H1 (cell line): Measurements from ENCODE around the gene BPHL. TPM values are rescaled to one million over a fixed set of nuclear protein-coding genes. Genes with fewer than 3 reads are reported as not detected.

ENCODE experiments used
- CHD7 ChIP-seq: fragments of 300-600 bp; sonication (generic); IDR thresholded peaks from 2 replicates; pipeline ENCODE4 v1.7.1; 2012; ENCODE audit warnings: low read length, moderate library complexity, mild to moderate bottlenecking, inconsistent platforms; ENCODE audit not compliant: insufficient replicate concordance
- EGR1 ChIP-seq: IDR thresholded peaks from 2 replicates; pipeline ENCODE4 v1.6.1; 2011; ENCODE audit warnings: low read depth, low read length, borderline replicate concordance
- GABPA ChIP-seq: IDR thresholded peaks from 2 replicates; pipeline ENCODE4 v1.6.1; 2011; ENCODE audit warnings: mild to moderate bottlenecking, low read length, moderate library complexity, borderline replicate concordance; ENCODE audit not compliant: insufficient read depth
- JUND ChIP-seq: IDR thresholded peaks from 2 replicates; pipeline ENCODE4 v1.6.1; 2011; ENCODE audit warnings: mild to moderate bottlenecking, improper control_type of control experiment, low read length
- KDM5A ChIP-seq: fragments of 200-600 bp; IDR thresholded peaks from 2 replicates; pipeline ENCODE4 v1.7.1; 2012; ENCODE audit warnings: mild to moderate bottlenecking, low read length, inconsistent platforms, mixed read lengths
- POLR2A ChIP-seq, 2 experiments: IDR thresholded peaks; 1 replicate in 1 of 2; 2 replicates in 1 of 2; pipeline ENCODE4 v1.6.1; 2011; ENCODE audit warnings: low read depth in 2 of 2, low read length in 2 of 2, mild to moderate bottlenecking in 2 of 2; ENCODE audit errors: control extremely low read depth in 1 of 2
- RAD21 ChIP-seq, 2 experiments: IDR thresholded peaks in 1 of 2; conservative IDR thresholded peaks in 1 of 2; 2 replicates each; pipeline ENCODE4 v1.6.1; 2011; ENCODE audit warnings: low read depth in 2 of 2, low read length in 2 of 2, improper control_type of control experiment in 1 of 2, inconsistent platforms in 1 of 2, mild to moderate bottlenecking in 1 of 2, moderate library complexity in 1 of 2
- SIN3A ChIP-seq, 2 experiments: IDR thresholded peaks in 1 of 2; conservative IDR thresholded peaks in 1 of 2; 2 replicates each; pipeline ENCODE4 v1.6.1; 2011 to 2012; ENCODE audit warnings: low read length in 2 of 2, improper control_type of control experiment in 1 of 2, low read depth in 1 of 2, mild to moderate bottlenecking in 1 of 2
- SIX5 ChIP-seq: IDR thresholded peaks from 2 replicates; pipeline ENCODE4 v1.6.1; 2011; ENCODE audit warnings: mild to moderate bottlenecking, low read depth, low read length
- USF2 ChIP-seq: IDR thresholded peaks from 2 replicates; pipeline ENCODE4 v1.6.1; 2011; ENCODE audit warnings: low read length, improper control_type of control experiment
- YY1 ChIP-seq: IDR thresholded peaks from 2 replicates; pipeline ENCODE4 v1.6.1; 2011; ENCODE audit warnings: low read depth, mild to moderate bottlenecking, low read length
- polyA plus RNA-seq, 7 experiments: library from polyadenylated mRNA; depleted of rRNA in 3 of 7; stranded (reverse) in 5 of 7; unstranded in 2 of 7; fragments of >200 nt in 5 of 7; fragments of 200-250 nt in 2 of 7; gene quantifications; 1 replicate in 5 of 7; 2 replicates in 1 of 7; 4 replicates in 1 of 7; pipeline versions ENCODE4 v1.2.1 to v1.2.3, GENCODE V29; 2011 to 2013; ENCODE audit warnings: missing spikeins in 2 of 7, mixed read lengths in 2 of 7
- total RNA-seq: library from RNA; stranded (reverse); fragmentation: NEBNext Ultra II Directional; extraction: Animal tissue kit (Norgen Biotek cat#: 25700); gene quantifications from 2 replicates; pipeline ENCODE4 v1.2.1, GENCODE V29; 2021

The BPHL gene
- total and polyA plus RNA-seq, 2 of the 8 experiments (the other 6 are each of a cell fraction or from before 2014, with no cell fraction given): 24.4 to 36.4 TPM

- TF ChIP-seq CHD7: no peak
- TF ChIP-seq RAD21 (IDR thresholded peaks at IDR 0.05 in 1 of 2, conservative IDR thresholded peaks at IDR 0.05 in 1 of 2; ENCODE audit: low read depth in 2 of 2, low read length in 2 of 2): no peak
- TF ChIP-seq SIX5: no peak
- TF ChIP-seq GABPA: no peak
- no peak for TF ChIP-seq USF2
- TF ChIP-seq SIN3A (conservative IDR thresholded peaks at IDR 0.05 in 1 of 2, IDR thresholded peaks at IDR 0.05 in 1 of 2; ENCODE audit: low read depth in 1 of 2, low read length in 2 of 2): no peak
- TF ChIP-seq KDM5A: no peak
- TF ChIP-seq JUND: no peak
- no peak for TF ChIP-seq YY1
- TF ChIP-seq POLR2A (IDR thresholded peaks at IDR 0.05; ENCODE audit: control extremely low read depth in 1 of 2, low read depth in 2 of 2, low read length in 2 of 2): no peak
- no peak for TF ChIP-seq EGR1
These were observed 44.7 kb downstream of the BPHL start (continued) for GRCh38 chr6:3163248-3163594.
